Right cardiac atrium (tissue), 5 donors: ENCODE data around the gene EFEMP1. TPM values are rescaled to one million over a fixed set of nuclear protein-coding genes. Genes with fewer than 3 reads are reported as not detected.

Experiments
- ATAC-seq, 2 donors: fragments of 200-7000 bp; cut with Tn5 transposase; one replicate each; pipeline versions ENCODE4 v1.8.0 to v1.9.1; 2020; ENCODE audit warnings: moderate library complexity in 2 of 2, mild to moderate bottlenecking in 1 of 2
- DNase-seq, 3 donors: peaks; one replicate each; pipeline ENCODE4 v3.0.0-alpha.2; 2020
- H3K27ac ChIP-seq: one replicate; pipeline ENCODE4 v1.5.1; 2013; ENCODE audit warnings: mild to moderate bottlenecking, low read length, control low read depth, moderate library complexity
- H3K27me3 ChIP-seq: one replicate; pipeline ENCODE4 v1.6.1; 2013; ENCODE audit not compliant: control insufficient read depth, insufficient read depth
- H3K4me1 ChIP-seq: one replicate; pipeline ENCODE4 v1.6.1; 2013; ENCODE audit warnings: low read length; ENCODE audit not compliant: control insufficient read depth, insufficient read depth
- H3K4me3 ChIP-seq: one replicate; pipeline ENCODE4 v1.5.1; 2013; ENCODE audit warnings: low read length, control low read depth
- H3K9me3 ChIP-seq: one replicate; pipeline ENCODE4 v1.6.1; 2013; ENCODE audit warnings: low read length; ENCODE audit not compliant: control insufficient read depth
- WGBS: extraction: QIAGEN DNeasy Blood & Tissue Kit; methylation state at CpG from one replicate; pipeline ENCODE4 v1.1.7; 2013; 5-methylcytosine and 5-hydroxymethylcytosine counted together
- intact Hi-C, 4 donors: fragments of 100-400 bp; cut with DNase I; formaldehyde crosslinking; loops; one replicate each; pipeline versions ENCODE4 v1.11.0 to v1.14.0; 2022 to 2023
- polyA plus RNA-seq: library from polyadenylated mRNA; stranded (reverse); fragments of 200-250 nt; gene quantifications from one replicate; pipeline ENCODE4 v1.2.3, GENCODE V29; 2013
- total RNA-seq, 4 donors: library from RNA; stranded (reverse); fragmentation: NEBNext Ultra II Directional; extraction: Animal tissue kit (Norgen Biotek cat#: 25700); gene quantifications; one replicate each; pipeline ENCODE4 v1.2.1, GENCODE V29; 2021
- donor health status: healthy with polysubstance abuse.
- donor health status: DM: no; HTN: yes; CAD: no.
- donor health status: DM: no; HTN: no; CAD: no.
- donor health status: DM: no; HTN: yes; CAD: no; lungs with severe emphysema.
- donor health status: DM: yes; HTN: yes; CAD: no.

EFEMP1 gene
- total and polyA plus RNA-seq, 5 donors: 96.0 to 305 (median 133) TPM

- H3K27ac ChIP-seq: no peak overlapping the region
- peaks cover 1% of the 10 kb centered on the region for H3K4me1 ChIP-seq
- no peaks in the 10 kb centered on the region for H3K9me3 ChIP-seq
- ATAC-seq (no peak), DNase-seq (no peak)
- no peaks in the 10 kb centered on the region for H3K27me3 ChIP-seq
- WGBS: 88% methylated on average over 2 of the region's 2 CpGs
- intact Hi-C loops: no loop called here
- no peak overlapping the region for H3K4me3 ChIP-seq
Measured at GRCh38 chr2:55899881-55900280, 23.7 kb downstream of the EFEMP1 start.

- H3K4me1 ChIP-seq: peaks cover 1% of the 10 kb centered on the region
- no peak overlapping the region for H3K4me3 ChIP-seq
- ATAC-seq (no peak), DNase-seq (no peak)
- H3K9me3 ChIP-seq: no peaks in the 10 kb centered on the region
- WGBS: 90% methylated on average over 5 of the region's 5 CpGs
- H3K27me3 ChIP-seq: no peaks in the 10 kb centered on the region
- H3K27ac ChIP-seq: no peak overlapping the region
- intact Hi-C loops: no loop called here
Measured at GRCh38 chr2:55898386-55899040, 25.1 kb downstream of the EFEMP1 start.

- H3K27ac ChIP-seq: no peak overlapping the region
- no peak overlapping the region for H3K4me3 ChIP-seq
- DNase-seq (no peak), ATAC-seq (no peak)
- no peaks in the 10 kb centered on the region for H3K9me3 ChIP-seq
- intact Hi-C loops: no loop called here
- H3K27me3 ChIP-seq: no peaks in the 10 kb centered on the region
- no peaks in the 10 kb centered on the region for H3K4me1 ChIP-seq
Measured at GRCh38 chr2:55896633-55897032, 26.9 kb downstream of the EFEMP1 start.

- H3K27me3 ChIP-seq: no peaks in the 10 kb centered on the region
- DNase-seq: no peak
- ATAC-seq: peak in 1 of 2 donors; percentile 14
- intact Hi-C loops: no loop called here
- H3K4me1 ChIP-seq: no peaks in the 10 kb centered on the region
- WGBS: 89% methylated on average over 2 of the region's 2 CpGs
- no peaks in the 10 kb centered on the region for H3K9me3 ChIP-seq
- no peak overlapping the region for H3K27ac ChIP-seq
- no peak overlapping the region for H3K4me3 ChIP-seq
Measured at GRCh38 chr2:55894720-55895119, 28.9 kb downstream of the EFEMP1 start.

- 46% methylated on average over 2 of the region's 2 CpGs for WGBS
- H3K4me1 ChIP-seq: peaks cover 5% of the 10 kb centered on the region
- H3K4me3 ChIP-seq: no peak overlapping the region
- H3K9me3 ChIP-seq: no peaks in the 10 kb centered on the region
- intact Hi-C loops: no loop called here
- H3K27ac ChIP-seq: no peak overlapping the region
- no peak for ATAC-seq
- no peak for DNase-seq
- no peaks in the 10 kb centered on the region for H3K27me3 ChIP-seq
Measured at GRCh38 chr2:55891671-55892094, 31.9 kb downstream of the EFEMP1 start.

GRCh38 chr2:55888936-55889335 lies 34.6 kb downstream of the EFEMP1 start:
- WGBS: 48% methylated on average over 3 of the region's 3 CpGs
- DNase-seq: peak; percentile 65 to 86 (median 79)
- Histone ChIP-seq H3K4me3 (no peak overlapping the region), H3K9me3 (no peaks in the 10 kb centered on the region), H3K4me1 (peaks cover 8% of the 10 kb centered on the region), H3K27me3 (no peaks in the 10 kb centered on the region), H3K27ac (peak overlapping the region; percentile 78)
- intact Hi-C loops: loop anchor here in 1 of 4 donors (10.0 kb wide), 2 partner anchors 66 to 84 kb away; no protein-coding TSS in a partner anchor
- ATAC-seq: peak; percentile 72 to 90

GRCh38 chr2:55887901-55888624 lies 35.5 kb downstream of the EFEMP1 start:
- 70% methylated on average over 7 of the region's 7 CpGs for WGBS
- peak in 1 of 3 donors; percentile 11 for DNase-seq
- Histone ChIP-seq H3K4me1 (peaks cover 8% of the 10 kb centered on the region), H3K9me3 (no peaks in the 10 kb centered on the region), H3K4me3 (no peak overlapping the region), H3K27ac (peak overlapping the region; percentile 30), H3K27me3 (no peaks in the 10 kb centered on the region)
- intact Hi-C loops: loop anchor here in 1 of 4 donors (10.0 kb wide), 2 partner anchors 67 to 83 kb away; no protein-coding TSS in a partner anchor
- ATAC-seq: no peak

- Histone ChIP-seq H3K27me3 (no peaks in the 10 kb centered on the region), H3K9me3 (no peaks in the 10 kb centered on the region), H3K27ac (no peak overlapping the region), H3K4me1 (peaks cover 8% of the 10 kb centered on the region), H3K4me3 (no peak overlapping the region)
- 41% methylated on average over 2 of the region's 2 CpGs for WGBS
- DNase-seq (no peak), ATAC-seq (no peak)
- intact Hi-C loops: loop anchor here in 1 of 4 donors (10.0 kb wide), 2 partner anchors 67 to 83 kb away; no protein-coding TSS in a partner anchor
Measured at GRCh38 chr2:55887351-55887750, 36.2 kb downstream of the EFEMP1 start.

GRCh38 chr2:55885944-55886281 lies 37.7 kb downstream of the EFEMP1 start:
- no peak for DNase-seq
- intact Hi-C loops: loop anchor here in 1 of 4 donors (10.0 kb wide), 2 partner anchors 69 to 81 kb away; no protein-coding TSS in a partner anchor
- Histone ChIP-seq H3K9me3 (no peaks in the 10 kb centered on the region), H3K27me3 (no peaks in the 10 kb centered on the region), H3K4me1 (peaks cover 10% of the 10 kb centered on the region), H3K27ac (no peak overlapping the region), H3K4me3 (no peak overlapping the region)
- ATAC-seq: no peak

- whole genome bisulfite sequencing: 41% methylated on average over 11 of the region's 11 CpGs
- Histone ChIP-seq H3K27ac (peak overlapping the region; percentile 95), H3K9me3 (no peaks in the 10 kb centered on the region), H3K4me1 (peaks cover 16% of the 10 kb centered on the region), H3K27me3 (no peaks in the 10 kb centered on the region), H3K4me3 (no peak overlapping the region)
- intact Hi-C loops: loop anchor here in 1 of 4 donors (10.0 kb wide), 2 partner anchors 69 to 81 kb away; no protein-coding TSS in a partner anchor
- ATAC-seq: peak; percentile 79 to 89
- peak in 2 of 3 donors; percentile 17 to 55 for DNase-seq
Measured at GRCh38 chr2:55885127-55885943, 38.2 kb downstream of the EFEMP1 start.
